Activated T-cell treated with anti-CD3 and anti-CD28 coated beads, Interleukin-2, amount 50 U/mL, for 1 hour (primary cell): ENCODE results near the gene CLEC16A.

ENCODE experiments used
- DNase-seq: peaks from one replicate; pipeline ENCODE4 v3.0.0-alpha.2; 2020

CLEC16A gene

DNA sequence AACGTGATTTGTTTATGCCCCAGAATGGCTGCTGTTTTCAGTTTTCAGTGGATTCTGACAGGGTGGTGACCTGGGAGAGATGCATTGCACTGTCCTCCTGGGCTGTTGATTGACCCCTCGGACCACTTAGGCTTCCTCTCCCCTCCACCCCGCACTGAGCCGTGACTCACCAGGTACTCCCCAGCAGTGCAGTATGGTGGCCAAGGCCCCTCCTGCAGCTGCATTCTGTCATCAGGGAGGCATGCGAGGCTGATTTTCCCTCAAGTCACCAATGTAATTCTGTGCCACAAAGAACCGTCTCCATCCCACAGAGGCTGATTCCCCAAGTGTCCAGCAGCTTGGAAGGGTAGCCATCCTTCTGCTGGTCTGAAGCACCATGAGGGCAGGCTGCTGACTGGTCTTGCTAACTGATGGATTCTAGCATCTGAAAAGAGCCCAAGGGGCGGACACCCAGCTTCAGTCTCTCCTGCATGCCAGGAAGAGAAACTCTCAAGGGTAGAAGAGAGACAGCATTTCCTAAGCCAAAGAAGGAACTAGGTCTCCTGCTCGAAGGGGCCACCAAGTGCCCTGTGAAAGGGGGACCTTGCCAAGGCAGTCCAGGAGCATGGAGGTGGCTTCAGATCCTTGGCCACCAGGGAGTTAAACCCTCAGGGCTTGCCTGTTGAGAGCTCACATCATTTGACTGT lies 163.6 kb downstream of the CLEC16A start:
- DNase-seq = no peak

DNA sequence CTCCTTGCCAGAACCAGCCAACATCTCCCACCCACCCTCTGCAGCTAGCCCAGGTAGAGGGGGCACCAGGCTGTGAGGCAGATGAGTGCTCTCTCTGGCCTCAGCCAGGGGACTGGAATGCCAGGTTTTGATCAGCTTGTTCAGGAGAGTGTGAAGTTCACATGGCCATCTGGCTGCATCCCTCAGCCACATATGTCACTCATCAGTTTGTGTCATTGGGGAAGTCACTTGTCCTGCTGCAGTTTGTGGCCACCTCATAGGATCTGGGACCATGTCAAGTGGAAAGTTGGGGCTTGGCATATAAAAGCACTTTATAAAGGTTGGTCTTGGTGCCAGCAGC lies 164.1 kb downstream of the CLEC16A start:
- DNase-seq = no peak

DNA sequence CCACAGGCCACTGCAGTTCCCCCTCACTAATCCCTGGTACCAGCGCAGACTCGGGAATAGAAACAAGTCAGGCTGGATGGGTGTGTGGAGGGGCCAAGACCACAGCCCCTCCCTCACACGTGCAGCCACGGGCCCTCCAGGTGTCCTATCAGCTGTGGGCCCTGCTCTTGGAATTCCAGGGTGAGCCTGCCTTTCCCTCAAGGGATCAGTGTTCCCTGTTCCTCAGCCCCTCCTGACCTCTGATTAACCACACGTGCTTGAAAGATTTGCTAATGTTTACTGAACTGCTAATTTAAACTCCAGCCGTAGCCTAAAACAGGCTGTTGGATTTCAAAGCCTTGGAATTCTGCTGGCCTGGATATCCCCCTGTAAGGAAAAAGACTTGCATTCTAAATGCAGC lies 165.2 kb downstream of the CLEC16A start:
- DNase-seq = no peak

DNA sequence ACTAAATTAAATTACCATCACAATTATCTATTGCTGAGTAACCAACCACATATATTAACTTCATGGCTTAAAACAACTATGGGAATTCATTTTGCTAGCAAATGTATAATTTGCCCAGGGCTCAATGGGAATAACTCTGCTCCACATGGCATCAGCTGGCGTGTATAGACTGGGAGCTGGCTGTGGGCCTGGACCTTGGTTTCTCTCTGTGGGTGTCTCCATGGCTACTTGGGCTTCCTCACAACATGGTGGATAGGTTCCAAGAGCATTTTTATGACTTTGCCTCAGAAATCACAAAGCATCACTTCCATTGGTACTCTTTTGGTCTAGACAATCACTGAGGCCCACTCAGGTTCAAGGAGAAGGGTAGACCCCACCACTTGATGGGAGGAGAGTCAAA lies 166.8 kb downstream of the CLEC16A start:
- no peak for DNase-seq

DNA sequence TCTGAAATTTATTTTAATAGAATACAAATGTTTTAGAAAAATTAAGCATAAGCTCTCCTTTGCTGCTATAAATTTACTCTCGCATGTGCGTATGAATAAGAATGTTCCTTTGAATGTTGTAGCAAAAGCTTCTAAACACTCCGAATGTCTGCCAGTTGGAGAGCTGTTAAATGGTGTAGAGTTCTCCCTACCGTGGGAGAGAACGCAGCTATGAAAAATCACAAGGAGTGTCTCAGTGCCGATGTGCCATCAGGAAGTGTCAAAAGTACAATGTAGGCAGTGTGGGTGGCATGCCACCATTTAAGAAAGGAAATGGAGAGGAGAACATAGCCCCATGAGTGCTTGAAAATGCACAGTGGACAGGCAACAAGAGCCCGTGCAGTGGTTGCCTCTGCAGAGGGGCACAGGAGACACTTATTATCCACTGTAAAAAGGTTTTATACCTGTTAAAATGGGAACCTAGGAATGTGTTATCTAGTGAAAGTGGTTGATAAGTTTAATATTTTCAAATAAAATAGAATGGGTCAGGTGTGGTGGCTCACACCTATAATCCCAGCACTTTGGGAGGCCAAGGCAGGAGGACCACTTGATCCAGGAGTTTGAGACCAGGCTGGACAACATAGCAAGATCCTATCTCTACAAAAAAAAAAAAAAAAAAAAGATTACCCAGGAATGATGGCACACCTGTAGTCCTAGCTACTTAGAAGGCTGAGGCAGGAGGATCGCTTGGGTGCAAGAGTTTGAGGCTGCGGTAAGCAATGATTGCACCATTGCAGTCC lies 167.7 kb downstream of the CLEC16A start:
- DNase-seq = no peak

DNA sequence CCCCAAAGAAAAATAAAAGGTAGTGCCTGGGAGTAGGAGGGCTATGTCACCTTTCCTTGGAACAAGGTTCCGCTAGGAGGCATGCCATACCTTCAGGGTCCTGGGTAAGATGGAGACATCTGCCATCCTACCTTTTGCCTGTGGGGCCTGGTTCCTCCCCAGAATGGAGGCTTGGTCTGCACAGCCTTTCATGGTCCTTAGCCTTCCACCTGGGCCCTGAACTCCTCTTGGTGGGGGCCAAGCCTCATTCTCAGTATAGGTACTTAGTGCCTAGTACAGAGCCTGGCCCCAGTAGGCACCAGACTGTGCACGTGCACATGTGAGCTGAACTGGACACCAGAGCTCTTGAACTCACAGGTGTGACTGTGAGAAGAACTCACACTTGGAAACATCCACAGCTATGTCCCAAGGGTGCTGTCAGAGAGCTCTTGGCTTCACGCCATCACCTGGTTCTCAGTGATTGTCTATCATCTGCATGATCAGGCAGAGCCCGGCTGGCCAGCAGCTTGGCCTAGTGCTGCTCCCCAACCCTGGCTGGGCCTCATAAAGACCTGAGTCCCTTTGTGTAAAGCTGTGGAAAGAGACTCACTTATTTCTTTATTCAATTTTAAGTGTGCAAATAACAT lies 168.5 kb downstream of the CLEC16A start:
- DNase-seq = no peak

DNA sequence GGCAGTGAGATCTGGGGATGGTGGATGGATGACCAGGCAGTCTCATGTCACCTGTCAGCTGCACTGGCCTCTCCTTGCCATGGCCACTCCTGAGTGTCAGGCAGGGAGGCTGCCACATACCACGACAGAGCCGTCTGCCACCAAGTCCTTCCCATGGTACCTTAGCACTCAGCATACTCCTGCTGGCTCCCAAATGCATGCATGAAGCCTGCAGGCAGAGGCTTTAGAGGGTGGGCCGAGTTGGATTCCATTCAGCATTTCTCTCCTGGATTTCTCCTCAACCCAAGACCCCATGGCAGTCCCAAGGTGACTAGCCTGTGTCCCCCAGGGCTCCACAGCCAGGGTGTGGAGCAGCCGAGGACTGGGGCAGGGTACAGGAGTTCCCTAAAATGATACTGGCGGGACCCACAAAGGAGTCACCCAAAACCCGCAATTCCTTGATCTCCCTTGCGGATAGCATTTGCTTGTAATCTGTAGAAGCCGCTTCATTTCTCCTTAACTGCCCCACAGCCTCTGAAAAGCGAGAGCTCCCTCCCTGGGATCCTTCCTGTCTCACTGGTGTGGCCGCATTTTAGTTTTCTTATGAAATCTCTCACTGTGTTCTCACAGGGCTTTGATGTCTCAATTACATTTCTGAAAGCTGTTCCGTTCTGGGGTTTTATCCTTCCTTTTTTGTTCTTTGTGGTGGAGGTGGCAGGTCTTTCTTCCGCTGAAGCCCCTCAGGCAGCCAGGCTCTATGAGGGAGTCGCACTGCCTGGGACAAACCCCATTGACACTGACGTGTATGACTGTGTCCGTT lies 170.2 kb downstream of the CLEC16A start:
- DNase-seq = no peak

DNA sequence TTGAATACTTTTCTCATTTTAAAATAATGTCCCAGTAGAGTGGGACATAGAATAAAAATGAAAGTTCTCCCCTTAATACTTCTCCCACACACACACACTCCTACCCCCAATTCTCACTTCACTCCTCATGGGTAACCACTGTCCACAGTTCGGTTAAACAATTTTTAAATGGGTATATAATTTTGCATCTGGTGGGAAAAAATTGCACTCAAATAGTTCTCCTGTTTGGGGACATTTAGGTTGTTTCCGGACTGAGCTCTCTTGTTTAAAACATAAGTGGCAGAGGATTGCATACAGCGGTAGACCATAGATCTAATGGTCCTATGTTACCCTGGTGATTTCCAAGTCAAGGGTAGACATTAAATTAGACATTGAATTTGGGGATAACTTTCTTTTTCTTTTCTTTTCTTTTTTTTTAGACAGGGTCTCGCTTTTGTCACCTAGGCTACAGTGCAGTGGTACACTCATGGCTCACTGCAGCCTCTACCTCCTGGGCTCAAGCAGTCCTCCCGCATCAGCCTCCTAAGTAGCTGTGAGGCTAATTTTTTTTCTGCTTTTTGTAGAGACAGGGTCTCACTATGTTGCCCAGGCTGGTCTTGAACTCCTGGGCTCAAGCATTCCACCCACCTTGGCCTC lies 173.3 kb downstream of the CLEC16A start:
- DNase-seq = no peak

DNA sequence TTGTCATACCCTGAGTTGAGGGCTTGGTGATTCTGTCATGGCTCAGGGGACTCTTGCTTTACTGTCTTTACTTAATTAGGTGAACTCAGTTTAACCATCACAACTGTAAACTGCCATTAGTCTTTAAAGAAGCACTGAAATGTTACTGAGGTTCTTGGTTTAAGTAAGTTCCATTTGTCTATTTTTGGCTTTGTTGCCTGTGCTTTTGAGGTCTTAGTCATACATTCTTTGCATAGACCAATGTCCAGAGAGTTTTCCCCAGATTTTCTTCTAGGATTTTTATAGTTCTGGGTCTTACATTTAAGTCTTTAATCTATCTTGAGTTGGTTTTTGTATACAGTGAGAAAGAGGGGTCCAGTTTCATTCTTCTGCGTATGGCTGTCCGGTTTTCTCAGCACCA lies 174.1 kb downstream of the CLEC16A start:
- DNase-seq = no peak

DNA sequence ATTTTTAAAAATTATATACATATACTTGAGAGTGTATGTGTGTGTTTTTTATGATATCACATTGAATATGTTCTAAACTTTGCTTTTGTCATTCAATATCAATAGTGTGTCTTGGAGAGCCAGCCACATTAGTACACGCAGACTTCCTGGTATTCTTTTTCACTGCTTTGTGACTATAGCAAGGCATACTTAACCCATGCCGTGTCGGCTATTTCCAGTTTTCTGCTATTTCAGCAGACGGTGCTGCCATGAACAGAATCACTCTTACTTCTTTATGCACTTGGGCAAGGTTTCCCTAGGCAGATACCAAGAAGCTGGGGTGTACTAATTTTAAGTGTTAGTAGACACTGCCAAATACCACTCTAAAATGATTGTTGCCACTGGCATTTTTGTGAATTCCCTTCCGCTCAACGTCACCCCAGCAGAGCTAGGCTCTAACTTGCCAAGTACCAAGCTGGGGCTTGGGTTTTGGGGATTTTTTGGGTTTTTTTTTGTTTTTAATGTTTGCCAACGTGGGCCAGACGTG lies 176.8 kb downstream of the CLEC16A start:
- DNase-seq = no peak

DNA sequence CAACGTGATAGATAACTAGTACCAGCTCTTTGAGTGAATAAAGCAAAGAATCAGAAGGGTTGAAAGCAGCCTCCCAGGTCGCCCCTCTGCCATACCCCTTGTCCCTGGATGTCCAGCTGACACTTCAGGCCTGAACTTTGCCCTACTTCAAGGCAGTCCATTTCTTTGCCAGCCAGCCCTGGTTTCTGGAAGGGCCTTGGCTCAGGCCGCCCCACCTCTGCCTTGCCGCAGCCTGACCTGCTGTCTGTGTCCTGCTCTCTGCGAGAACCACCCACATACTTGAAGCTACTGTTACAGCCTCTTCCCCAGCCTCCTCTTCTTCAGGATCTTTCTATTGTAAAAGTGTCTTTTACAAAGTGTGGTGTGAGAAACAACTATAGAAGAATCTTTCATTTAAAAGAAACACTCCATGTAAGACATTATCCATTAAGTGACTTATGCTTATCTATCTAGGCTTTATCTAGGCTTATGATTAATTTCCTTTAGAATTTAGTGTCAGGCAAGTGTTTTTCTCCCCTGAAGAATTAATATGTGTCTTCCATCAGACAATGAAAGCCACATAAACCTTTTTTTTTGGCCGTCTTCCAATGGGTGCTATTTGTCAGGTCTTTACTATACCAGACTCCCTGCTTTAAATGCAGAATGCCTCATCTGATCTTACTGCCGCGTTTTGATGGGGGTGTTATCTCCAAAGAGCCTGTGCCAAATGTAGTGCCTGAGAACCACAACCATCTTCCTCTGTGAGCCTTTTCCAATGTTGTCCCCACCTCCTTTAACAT lies 177.7 kb downstream of the CLEC16A start:
- DNase-seq = no peak

DNA sequence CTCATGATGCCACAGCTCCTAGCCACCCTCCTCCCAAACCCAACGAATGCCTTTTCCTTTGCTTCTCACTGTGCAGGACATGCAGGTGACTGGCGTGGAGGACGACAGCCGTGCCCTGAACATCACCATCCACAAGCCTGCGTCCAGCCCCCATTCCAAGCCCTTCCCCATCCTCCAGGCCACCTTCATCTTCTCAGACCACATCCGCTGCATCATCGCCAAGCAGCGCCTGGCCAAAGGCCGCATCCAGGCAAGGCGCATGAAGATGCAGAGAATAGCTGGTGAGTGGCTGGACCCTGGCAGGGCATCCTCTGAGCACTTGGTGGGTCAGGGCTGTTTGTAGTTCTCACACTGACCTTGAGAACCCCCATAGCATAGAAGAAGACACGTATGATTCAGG lies 179.3 kb downstream of the CLEC16A start:
- no peak for DNase-seq

DNA sequence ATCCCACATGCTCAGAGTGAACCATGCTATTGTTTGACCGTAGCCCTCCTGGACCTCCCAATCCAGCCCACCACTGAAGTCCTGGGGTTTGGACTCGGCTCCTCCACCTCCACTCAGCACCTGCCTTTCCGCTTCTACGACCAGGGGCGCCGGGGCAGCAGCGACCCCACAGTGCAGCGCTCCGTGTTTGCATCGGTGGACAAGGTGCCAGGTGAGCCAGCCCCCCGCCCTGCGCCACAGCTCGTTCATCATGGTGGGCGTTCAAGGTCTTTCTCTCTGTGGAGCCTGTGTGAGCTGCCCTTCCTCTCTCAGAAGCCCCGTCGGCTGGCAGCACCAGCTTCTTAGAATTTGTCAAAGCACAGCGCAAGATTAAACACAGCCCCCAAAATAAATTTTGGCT lies 181.6 kb downstream of the CLEC16A start:
- no peak for DNase-seq

DNA sequence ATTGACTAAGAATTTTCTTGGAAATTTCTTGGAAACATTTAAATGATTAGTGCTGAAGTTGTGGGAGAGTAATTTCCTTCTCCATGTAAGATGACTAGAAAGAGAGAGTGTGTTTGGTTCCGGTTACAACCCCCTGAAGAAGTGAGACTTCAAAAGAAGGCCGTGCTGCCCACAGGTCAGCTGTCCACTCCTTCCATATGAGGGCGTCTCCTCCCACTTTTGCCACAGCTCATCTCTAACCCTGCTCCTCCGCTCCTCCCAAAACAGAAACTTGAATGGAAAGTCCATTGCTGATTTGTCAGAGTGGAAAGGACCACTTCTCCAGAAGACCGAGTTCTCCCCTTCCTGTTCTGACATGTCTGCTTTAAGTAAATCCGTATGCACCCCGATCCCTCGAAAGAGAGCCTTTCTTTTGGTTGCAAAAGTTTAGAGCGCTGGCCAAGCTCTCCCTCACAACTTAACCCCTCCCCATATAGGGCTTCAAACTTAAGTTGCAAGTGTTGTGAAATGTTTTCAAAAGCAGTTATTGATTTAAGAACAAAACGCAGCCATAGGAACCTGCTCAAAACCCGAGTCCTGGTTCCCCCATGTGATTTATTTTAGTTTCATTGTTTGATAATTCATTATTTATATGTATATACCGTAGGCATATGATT lies 182.2 kb downstream of the CLEC16A start:
- no peak for DNase-seq

DNA sequence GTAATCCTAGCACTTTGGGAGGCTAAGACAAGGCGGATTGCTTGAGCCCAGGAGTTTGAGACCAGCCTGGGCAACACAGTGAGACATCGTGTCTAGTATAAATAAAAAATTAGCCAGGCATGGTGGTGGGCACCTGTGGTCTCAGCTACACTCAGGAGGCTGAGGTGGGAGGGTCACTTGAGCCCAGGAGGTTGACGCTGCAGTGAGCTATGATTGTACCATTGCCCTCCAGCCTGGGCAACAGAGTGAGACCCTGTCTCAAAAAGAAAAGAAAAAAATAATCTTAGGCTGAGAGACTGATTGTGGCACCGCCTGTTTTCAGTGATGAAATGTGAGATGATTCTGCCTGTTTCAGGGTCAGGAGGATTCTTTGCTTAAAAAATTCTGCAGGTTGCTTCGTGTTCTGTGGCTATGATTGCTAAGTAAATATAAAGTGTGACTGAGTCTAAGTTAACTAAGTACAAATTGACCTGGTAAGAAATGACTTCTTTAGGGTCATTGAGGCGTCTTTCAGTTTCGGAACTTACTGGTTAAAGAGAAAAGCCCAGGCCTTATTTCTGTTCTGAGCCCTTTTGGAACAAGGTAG lies 183.3 kb downstream of the CLEC16A start:
- DNase-seq = no peak

DNA sequence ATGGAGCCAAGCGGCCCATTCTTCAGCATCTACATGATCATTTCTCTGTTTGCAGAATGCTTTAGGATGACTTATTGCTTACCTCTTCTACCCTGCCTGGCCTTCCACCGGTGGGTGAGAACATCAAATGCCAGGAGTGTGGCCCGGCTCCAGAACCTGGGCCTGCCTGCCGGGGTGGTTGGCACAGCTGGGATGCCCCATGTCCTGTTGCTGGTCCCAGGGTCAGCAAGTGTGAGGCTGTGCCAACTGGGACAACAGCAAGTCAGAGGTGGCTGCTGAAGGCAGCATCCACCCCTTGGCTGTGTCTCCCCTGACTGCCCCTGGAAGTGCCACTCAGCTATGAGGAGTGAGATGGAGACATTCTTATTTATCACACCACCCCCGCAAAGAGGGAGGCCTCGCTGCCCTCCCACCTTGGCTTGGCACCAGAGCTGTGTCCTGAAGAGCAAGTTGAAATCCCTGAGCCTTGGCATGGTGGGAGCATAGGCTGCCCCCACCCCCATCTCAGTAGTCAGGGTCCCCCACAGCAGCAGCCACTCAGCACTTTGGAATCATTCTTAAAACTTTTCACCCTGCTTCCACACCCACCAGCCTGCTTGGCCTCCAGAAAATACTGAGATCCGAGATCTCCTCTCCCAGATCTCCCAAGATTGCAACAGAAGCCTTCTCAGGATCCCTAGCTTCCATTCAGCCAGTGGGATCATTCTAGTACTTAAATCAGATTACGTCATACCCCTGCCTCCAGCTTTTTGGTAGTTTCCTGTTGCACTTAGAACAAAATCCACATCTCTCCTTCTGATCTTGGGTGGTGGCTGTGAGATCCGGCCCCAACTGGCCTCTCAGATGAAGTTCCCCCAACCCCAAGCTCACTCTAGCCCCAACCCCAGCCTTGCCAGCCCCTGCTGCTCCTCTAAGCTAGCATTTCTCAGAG lies 184.1 kb downstream of the CLEC16A start:
- DNase-seq = no peak

DNA sequence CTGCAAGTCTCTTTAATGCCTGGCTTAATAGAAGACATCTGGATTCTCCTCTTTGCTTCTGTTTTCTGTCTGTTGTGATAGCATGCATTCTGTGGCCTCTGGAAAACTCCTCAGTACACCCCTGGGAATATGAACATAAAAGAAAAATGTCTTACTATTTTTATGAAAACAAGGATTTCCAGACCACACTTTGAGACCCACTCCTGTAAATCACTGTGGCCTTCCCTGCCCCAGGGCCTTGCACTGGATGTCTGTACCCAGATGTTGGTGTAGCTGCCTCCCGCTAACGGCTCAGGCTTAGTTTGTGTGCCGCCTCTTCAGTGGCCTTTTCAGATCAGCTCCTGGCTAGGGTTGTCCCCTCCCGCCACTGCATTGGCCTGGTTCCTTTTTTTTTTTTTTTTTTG lies 185.0 kb downstream of the CLEC16A start:
- no peak for DNase-seq

DNA sequence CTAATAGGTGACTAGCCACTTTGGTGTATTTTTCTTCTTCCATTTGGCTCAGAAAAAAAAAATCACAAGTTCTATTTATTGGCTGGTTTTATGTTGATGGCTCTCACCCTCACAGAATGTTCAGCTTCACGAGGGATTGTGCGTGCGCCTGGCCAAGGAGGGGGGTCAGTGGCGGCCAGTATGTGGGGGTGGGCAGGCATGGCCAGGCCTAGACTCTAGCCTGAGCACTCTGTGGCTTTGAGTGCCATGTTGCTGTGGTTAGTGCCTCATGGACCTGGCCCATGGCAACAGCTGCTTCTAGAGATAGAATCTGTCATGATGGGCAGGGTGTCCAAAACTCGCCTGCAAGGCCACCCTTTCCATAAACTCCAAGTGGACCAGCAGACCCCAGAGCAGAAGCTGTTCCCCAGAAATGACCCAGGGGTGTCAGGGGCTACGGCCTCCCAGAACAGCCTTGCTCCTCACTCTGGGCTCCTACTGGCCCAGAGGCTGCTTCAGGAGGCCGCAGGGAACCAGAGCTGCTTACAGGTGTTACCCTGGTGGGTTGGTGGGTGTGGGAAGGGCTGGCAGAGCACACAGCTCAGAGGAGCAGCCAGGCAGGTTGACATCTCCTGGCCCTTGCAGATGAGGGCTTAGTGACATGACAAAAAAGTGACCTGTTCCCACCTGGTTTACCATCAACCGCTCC lies 186.8 kb downstream of the CLEC16A start:
- no peak for DNase-seq

DNA sequence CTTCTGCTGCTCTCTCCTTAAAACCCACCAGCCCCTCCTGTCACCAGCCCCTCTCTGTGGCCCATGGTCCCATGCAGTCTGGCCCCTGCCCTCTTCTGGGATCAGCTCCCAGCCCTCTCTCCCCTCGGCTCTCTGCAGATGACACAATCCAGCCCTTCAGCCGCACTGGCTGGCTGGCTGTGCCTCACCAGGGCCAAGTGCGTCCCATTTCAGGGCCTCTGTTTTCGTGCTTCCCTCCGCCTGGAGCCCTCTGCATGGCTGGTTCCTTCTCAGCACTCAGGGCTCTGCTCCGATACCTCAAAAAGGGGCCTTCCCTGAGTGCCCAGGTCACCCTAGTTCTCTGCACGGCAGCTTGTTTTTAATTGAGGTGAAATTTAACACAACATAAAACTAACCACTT lies 187.3 kb downstream of the CLEC16A start:
- no peak for DNase-seq
